Measurements from ENCODE around the gene AR.

AR gene, protein sequence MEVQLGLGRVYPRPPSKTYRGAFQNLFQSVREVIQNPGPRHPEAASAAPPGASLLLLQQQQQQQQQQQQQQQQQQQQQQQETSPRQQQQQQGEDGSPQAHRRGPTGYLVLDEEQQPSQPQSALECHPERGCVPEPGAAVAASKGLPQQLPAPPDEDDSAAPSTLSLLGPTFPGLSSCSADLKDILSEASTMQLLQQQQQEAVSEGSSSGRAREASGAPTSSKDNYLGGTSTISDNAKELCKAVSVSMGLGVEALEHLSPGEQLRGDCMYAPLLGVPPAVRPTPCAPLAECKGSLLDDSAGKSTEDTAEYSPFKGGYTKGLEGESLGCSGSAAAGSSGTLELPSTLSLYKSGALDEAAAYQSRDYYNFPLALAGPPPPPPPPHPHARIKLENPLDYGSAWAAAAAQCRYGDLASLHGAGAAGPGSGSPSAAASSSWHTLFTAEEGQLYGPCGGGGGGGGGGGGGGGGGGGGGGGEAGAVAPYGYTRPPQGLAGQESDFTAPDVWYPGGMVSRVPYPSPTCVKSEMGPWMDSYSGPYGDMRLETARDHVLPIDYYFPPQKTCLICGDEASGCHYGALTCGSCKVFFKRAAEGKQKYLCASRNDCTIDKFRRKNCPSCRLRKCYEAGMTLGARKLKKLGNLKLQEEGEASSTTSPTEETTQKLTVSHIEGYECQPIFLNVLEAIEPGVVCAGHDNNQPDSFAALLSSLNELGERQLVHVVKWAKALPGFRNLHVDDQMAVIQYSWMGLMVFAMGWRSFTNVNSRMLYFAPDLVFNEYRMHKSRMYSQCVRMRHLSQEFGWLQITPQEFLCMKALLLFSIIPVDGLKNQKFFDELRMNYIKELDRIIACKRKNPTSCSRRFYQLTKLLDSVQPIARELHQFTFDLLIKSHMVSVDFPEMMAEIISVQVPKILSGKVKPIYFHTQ

DNA sequence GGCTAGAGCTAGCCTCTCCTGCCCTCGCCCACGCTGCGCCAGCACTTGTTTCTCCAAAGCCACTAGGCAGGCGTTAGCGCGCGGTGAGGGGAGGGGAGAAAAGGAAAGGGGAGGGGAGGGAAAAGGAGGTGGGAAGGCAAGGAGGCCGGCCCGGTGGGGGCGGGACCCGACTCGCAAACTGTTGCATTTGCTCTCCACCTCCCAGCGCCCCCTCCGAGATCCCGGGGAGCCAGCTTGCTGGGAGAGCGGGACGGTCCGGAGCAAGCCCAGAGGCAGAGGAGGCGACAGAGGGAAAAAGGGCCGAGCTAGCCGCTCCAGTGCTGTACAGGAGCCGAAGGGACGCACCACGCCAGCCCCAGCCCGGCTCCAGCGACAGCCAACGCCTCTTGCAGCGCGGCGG, at the start of gene AR:
TSS of gene AR (plus strand) at position 204 of the 400 bp plus-strand sequence. CDS start 1,126 bp downstream, outside the sequence.
- peak; percentile 7 to 16 for DNase-seq (ENCODE audit: low read depth in 2 of 2)

- no peak for DNase-seq (ENCODE audit: low read depth in 2 of 2)
Observed at GRCh38 chrX:67500617-67501016, 43.2 kb upstream of the AR start.

DNA sequence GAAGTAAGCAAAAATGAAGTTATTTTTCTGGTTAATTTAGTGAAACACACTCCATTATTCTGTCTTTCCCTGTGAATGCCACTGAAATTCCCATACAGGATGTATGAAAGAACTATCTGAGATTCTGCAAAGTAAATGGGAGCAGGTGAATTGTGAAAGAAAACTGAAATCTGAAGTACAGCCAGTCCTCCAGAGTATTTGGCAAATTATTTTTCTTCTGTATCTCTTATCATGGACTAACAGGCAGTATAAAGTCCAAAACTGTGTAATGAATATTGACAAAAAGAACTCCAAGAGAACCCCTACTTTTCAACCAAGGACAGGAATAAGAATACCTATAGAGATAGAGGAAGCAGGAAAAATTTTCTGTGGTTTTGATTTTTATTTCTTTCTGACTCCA, 40.8 kb upstream of the AR start:
- no peak for DNase-seq (ENCODE audit: low read depth in 2 of 2)

DNA sequence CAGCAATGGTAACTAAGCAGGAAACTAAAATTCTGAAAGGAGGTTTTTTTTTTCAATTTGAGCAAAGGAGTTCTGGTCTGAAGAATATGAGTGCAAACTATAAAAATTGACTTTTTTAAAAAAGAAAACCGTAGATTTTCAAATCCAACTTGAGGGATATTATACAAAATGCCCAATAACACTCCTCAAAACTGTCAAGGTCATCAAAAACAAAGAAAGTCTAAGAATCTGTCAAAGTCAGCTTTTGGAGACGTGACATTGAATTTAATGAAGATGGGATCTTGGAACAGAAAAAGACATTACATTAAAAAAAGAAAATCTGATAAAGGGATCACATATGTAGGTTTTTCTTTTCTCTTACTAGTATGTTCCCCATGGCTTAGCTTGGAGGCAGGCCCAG, 40.4 kb upstream of the AR start:
- no peak for DNase-seq (ENCODE audit: low read depth in 2 of 2)

DNA sequence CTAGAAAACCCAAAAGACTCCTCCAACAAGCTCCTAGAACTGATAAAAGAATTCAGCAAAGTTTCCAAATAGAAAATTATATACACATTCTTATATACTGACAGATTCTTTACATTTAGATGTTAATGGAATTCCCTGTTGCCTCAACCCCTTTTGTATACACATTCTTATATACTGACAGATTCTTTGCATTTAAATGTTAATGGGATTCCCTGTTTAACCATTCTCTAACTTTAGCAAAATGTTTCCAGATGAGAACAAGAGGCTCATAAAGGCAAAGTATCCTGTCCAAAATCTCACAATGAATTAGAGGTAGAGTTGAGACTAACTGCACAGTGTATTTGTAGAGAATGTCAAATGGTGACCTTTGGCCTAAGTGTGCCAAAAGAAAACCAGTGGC, 23.1 kb upstream of the AR start:
- DNase-seq (ENCODE audit: low read depth in 2 of 2): no peak

GRCh38 chrX:67523002-67523681, 20.7 kb upstream of the AR start:
- DNase-seq (ENCODE audit: low read depth in 2 of 2): no peak

- no peak for DNase-seq (ENCODE audit: low read depth in 2 of 2)
Observed at GRCh38 chrX:67523932-67524331, 19.9 kb upstream of the AR start.

- DNase-seq (ENCODE audit: low read depth in 2 of 2): no peak
Observed at GRCh38 chrX:67524428-67524827, 19.4 kb upstream of the AR start.

DNA sequence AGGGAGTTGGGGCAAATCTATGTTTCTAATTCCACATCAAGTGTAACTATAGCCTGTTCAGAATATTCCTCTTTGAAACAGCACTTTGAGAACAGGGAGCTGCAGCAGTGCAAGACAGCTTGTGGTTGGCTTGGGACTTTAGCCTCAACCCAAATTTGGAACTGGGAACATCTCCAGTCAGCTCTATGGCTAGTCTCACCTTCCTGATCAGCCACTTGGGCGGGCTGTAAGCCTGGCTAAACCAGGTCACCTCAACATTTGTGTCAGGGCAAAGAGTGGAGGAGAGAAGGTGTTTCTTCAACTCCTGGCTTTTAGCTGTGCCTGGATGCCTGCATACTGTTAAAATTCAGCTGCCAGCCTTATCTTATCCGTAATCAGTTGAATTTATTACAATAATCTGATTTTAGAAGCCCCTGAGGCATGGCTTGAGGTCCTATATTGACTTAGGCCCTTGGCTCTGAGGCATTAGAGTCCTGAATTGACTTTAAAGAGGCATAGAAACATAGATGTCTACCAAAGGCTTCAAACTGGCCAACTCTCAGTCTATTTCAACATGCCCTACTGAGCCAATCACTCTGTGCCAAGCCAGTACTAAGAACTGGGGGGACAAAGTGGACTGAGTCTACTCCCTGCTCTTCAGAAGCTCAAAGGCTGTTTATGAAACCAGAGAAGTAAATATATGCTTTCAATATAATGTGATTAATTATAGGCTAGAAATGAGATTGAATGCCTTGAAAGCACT, 18.7 kb upstream of the AR start:
- DNase-seq (ENCODE audit: low read depth in 2 of 2): no peak

- DNase-seq (ENCODE audit: low read depth in 2 of 2): no peak
Observed at GRCh38 chrX:67536564-67536963, 7.3 kb upstream of the AR start.

GRCh38 chrX:67538383-67538782, 5.4 kb upstream of the AR start:
- DNase-seq (ENCODE audit: low read depth in 2 of 2): no peak

GRCh38 chrX:67544281-67545035, 637 bp downstream of the AR start:
- DNase-seq (ENCODE audit: low read depth in 2 of 2): no peak

DNA sequence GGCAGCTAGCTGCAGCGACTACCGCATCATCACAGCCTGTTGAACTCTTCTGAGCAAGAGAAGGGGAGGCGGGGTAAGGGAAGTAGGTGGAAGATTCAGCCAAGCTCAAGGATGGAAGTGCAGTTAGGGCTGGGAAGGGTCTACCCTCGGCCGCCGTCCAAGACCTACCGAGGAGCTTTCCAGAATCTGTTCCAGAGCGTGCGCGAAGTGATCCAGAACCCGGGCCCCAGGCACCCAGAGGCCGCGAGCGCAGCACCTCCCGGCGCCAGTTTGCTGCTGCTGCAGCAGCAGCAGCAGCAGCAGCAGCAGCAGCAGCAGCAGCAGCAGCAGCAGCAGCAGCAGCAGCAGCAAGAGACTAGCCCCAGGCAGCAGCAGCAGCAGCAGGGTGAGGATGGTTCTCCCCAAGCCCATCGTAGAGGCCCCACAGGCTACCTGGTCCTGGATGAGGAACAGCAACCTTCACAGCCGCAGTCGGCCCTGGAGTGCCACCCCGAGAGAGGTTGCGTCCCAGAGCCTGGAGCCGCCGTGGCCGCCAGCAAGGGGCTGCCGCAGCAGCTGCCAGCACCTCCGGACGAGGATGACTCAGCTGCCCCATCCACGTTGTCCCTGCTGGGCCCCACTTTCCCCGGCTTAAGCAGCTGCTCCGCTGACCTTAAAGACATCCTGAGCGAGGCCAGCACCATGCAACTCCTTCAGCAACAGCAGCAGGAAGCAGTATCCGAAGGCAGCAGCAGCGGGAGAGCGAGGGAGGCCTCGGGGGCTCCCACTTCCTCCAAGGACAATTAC, 1.4 kb downstream of the AR start:
- DNase-seq (ENCODE audit: low read depth in 2 of 2): no peak

DNA sequence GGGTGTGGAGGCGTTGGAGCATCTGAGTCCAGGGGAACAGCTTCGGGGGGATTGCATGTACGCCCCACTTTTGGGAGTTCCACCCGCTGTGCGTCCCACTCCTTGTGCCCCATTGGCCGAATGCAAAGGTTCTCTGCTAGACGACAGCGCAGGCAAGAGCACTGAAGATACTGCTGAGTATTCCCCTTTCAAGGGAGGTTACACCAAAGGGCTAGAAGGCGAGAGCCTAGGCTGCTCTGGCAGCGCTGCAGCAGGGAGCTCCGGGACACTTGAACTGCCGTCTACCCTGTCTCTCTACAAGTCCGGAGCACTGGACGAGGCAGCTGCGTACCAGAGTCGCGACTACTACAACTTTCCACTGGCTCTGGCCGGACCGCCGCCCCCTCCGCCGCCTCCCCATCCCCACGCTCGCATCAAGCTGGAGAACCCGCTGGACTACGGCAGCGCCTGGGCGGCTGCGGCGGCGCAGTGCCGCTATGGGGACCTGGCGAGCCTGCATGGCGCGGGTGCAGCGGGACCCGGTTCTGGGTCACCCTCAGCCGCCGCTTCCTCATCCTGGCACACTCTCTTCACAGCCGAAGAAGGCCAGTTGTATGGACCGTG, 2.2 kb downstream of the AR start:
- DNase-seq (ENCODE audit: low read depth in 2 of 2): no peak

DNA sequence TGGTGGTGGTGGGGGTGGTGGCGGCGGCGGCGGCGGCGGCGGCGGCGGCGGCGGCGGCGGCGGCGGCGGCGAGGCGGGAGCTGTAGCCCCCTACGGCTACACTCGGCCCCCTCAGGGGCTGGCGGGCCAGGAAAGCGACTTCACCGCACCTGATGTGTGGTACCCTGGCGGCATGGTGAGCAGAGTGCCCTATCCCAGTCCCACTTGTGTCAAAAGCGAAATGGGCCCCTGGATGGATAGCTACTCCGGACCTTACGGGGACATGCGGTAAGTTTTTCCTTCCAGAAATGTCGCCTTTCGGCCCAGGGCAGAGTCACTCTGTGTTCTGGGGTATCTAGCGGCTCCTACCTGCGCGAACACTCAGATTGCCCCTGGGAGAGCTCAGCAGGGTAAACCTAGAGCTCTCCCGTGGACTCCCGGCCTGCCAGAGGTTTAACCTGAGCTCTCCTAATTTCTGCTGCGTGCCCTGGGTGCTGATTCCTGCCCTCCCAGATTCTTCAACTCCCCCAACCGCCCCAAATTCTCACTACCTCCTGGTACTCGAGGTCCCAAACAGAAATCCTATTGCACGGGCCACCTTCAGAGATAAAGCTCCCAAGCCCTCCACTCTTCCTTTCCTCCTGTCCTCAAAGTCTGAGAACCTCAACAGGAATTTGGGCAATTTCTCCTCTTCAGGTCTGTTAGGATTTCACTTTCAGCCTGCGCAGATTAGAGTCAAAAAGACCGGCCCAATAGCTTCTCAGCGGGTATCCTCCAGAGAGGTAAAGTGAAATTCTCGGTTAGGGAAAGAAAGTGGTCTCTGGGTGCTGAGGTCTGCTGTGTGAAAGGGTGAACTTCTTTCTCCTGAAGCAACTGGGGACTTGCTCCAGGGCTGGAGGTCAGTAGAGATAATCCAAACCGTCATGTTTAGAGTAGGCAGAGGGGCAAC, 2.9 kb downstream of the AR start:
- DNase-seq (ENCODE audit: low read depth in 2 of 2): no peak

DNA sequence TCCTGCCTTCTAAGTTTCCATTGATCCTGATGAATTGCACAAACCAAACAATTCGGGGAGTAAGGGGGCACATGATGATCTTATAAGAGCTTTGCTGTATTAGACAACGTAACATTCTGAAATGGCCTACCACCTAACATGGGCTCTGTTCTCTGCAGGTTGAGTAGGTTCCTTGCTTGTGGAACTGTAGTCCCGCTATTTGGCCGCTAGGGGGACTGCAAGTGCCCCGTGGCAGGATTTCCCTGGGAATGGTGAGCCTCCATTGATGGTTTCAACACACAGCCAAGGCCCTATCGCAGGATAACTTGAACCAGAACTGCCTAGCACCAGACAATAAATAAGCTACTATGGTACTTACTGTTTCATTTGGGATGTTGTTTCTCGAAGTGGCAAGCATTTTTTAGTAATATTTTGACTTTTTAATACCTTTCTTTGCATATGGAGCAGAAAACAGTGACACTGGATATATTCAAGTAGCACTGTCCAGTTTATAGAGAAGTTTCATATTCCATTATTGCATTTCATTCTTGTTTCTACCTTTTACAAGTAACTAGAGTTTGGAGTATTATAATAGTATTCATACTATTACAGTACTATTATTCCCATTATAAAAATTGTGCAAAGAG, 11.9 kb downstream of the AR start:
- DNase-seq (ENCODE audit: low read depth in 2 of 2): no peak

- no peak for DNase-seq (ENCODE audit: low read depth in 2 of 2)
Observed at GRCh38 chrX:67558267-67558666, 14.4 kb downstream of the AR start.
